ENCODE results near the gene ABT1.

Gene ABT1

GRCh38 chr6:26593278-26594130 is 3.2 kb upstream of the ABT1 start:
- Histone ChIP-seq H3K4me3 (ENCODE audit: low read depth, low read length) (no peak overlapping the region), H3K27ac (no peak overlapping the region), H3K9me3 (ENCODE audit: severe bottlenecking) (no peaks in the 10 kb centered on the region), H3K27me3 (ENCODE audit: insufficient read depth, low read depth, severe bottlenecking) (no peaks in the 10 kb centered on the region), H3K36me3 (peaks cover 11% of the 10 kb centered on the region)
- DNase-seq: no peak
- no peak for TF ChIP-seq CTCF (IDR thresholded peaks at IDR 0.05; ENCODE audit: low read depth, low read length)

- no peak overlapping the region for H3K4me3 ChIP-seq (ENCODE audit: low read depth, low read length)
These were observed 2.6 kb upstream of the ABT1 start for GRCh38 chr6:26594131-26594498.

DNA sequence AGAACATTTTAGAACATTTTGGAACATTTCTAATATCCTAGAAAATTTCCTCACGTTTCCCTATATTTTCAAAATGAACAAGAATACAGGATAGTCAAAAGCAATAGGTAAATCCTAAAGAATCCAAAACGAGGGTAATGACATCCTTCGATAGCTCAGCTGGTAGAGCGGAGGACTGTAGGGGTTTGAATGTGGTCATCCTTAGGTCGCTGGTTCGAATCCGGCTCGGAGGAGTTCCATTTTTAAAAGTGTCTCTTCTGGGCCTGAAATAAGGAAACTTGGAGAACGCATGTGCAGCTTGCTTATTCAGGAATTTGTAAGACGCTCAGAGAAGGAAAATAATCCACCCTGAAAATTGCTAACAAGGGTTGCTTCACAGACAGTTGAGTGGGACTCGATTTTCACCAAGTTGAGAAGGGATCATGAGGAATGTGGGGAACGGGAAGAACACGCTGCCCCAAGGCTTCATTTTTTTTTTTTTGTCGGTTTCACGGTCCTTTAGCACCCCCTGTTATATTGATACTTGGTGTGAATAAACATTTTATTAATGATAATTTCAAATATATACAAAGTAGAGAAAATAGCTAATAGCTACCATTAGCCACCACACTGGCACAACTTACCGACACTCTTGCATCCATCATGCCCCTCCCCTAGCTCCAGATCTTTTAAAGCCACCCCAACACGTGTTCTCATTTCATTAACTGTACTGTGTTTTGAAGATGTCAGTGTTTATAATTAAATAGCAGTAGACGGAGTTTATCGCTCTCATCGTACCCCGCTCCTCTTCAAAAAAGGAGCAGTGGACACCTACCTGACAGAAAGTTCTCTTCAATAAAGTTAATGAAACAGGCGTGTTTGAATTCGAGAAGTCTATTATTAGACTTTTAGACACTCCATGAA is 1.8 kb upstream of the ABT1 start:
- TF ChIP-seq CTCF (IDR thresholded peaks at IDR 0.05; ENCODE audit: low read depth, low read length): no peak
- DNase-seq: no peak
- H3K27ac ChIP-seq: no peak overlapping the region
- H3K36me3 ChIP-seq: peaks cover 25% of the 10 kb centered on the region
- peak overlapping the region; percentile 88 for H3K4me3 ChIP-seq (ENCODE audit: low read depth, low read length)
- H3K9me3 ChIP-seq (ENCODE audit: severe bottlenecking): no peaks in the 10 kb centered on the region
- no peaks in the 10 kb centered on the region for H3K27me3 ChIP-seq (ENCODE audit: insufficient read depth, low read depth, severe bottlenecking)

More at GRCh38 chr6:26594131-26594498, 2.6 kb upstream of the ABT1 start:
- no peak for TF ChIP-seq CTCF (IDR thresholded peaks at IDR 0.05; ENCODE audit: low read depth, low read length)
- Histone ChIP-seq H3K36me3 (peaks cover 17% of the 10 kb centered on the region), H3K9me3 (ENCODE audit: severe bottlenecking) (no peaks in the 10 kb centered on the region), H3K27me3 (ENCODE audit: insufficient read depth, low read depth, severe bottlenecking) (no peaks in the 10 kb centered on the region), H3K27ac (no peak overlapping the region)
- DNase-seq: no peak

DNA sequence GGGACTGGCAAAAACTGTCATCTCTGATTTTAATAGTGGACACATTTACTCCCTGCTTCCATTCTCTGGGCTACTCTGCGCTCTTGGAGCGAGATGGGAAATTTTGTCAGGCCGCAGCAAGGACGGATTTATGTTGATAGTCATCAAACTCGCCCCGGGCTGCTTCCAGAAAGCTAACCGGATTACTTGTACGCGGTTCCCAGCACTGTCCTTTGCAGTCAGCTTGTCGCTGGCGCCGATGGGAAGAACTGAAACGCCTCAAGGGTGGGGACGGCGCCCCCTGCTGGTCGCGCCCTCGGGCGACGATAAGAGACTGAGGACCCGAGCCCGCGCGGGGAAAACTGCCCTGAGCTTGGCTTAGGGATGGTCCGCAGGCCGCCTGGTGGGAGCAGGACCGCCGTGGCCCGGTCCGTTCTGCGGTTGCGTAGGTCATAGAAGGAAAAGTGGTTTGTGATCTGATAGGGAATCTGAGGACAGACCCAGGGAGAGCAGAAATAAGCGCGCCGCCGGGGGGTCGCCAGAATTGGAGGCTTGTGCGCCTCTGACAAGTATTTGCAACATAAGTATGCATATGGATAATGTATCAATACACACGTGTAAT is 984 bp upstream of the ABT1 start:
- Histone ChIP-seq H3K27ac (peak overlapping the region; percentile 25; the same call in 1 of the 2 replicates), H3K36me3 (peaks cover 29% of the 10 kb centered on the region), H3K9me3 (ENCODE audit: severe bottlenecking) (no peaks in the 10 kb centered on the region), H3K27me3 (ENCODE audit: insufficient read depth, low read depth, severe bottlenecking) (no peaks in the 10 kb centered on the region), H3K4me3 (ENCODE audit: low read depth, low read length) (peak overlapping the region; percentile 88)
- TF ChIP-seq CTCF (IDR thresholded peaks at IDR 0.05; ENCODE audit: low read depth, low read length): peak; percentile 98
- peak; percentile 99 for DNase-seq

GRCh38 chr6:26597389-26597766 is 625 bp downstream of the ABT1 start:
- Histone ChIP-seq H3K27me3 (ENCODE audit: insufficient read depth, low read depth, severe bottlenecking) (no peaks in the 10 kb centered on the region), H3K9me3 (ENCODE audit: severe bottlenecking) (no peaks in the 10 kb centered on the region), H3K27ac (peak overlapping the region; percentile 74), H3K36me3 (peaks cover 29% of the 10 kb centered on the region), H3K4me3 (ENCODE audit: low read depth, low read length) (peak overlapping the region; percentile 88)
- DNase-seq: no peak
- no peak for TF ChIP-seq CTCF (IDR thresholded peaks at IDR 0.05; ENCODE audit: low read depth, low read length)
